HG03045 (cell line): ENCODE measurements around the gene VEGFB.

ENCODE experiments used
- ATAC-seq: cut with Tn5 transposase; IDR thresholded peaks from one replicate; pipeline ENCODE4 v1.9.1; 2021; ENCODE audit warnings: mild to moderate bottlenecking, moderate library complexity; ENCODE audit not compliant: unreplicated experiment

VEGFB gene, protein sequence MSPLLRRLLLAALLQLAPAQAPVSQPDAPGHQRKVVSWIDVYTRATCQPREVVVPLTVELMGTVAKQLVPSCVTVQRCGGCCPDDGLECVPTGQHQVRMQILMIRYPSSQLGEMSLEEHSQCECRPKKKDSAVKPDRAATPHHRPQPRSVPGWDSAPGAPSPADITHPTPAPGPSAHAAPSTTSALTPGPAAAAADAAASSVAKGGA

DNA sequence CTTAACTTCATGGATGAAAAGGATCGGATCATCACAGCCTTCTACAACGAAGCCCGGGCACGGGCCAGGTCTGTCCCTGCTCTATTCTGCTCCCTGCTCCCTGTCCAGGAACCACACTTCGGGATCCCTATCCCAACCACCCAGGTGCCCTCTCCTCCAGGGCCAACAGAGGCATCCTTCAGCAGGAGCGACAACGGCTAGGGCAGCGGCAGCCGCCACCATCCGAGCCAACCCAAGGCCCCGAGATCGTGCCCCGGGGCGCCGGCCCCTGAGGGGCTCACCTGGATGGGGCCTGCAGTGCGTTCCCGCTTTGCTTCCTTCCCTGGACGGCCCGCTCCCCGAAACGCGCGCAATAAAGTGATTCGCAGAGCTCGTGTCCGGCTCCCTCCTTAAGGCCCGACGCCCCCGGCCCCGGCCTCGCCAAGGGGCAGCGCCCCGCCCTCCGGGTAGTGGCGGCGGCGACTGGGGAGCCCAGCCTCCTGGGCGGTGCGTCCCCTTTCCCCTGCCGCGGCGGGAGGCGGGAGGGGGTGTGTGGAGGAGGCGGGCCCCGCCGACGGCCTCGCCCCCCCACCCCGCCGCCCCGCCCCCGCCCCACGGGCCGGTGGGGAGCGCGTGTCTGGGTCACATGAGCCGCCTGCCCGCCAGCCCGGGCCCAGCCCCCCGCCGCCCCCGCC lies at the start of gene VEGFB:
TSS of gene VEGFB (plus strand) at position 672 of the 674 bp plus-strand sequence. CDS start 250 bp downstream, outside the sequence.
- peak; percentile 41 for ATAC-seq

DNA sequence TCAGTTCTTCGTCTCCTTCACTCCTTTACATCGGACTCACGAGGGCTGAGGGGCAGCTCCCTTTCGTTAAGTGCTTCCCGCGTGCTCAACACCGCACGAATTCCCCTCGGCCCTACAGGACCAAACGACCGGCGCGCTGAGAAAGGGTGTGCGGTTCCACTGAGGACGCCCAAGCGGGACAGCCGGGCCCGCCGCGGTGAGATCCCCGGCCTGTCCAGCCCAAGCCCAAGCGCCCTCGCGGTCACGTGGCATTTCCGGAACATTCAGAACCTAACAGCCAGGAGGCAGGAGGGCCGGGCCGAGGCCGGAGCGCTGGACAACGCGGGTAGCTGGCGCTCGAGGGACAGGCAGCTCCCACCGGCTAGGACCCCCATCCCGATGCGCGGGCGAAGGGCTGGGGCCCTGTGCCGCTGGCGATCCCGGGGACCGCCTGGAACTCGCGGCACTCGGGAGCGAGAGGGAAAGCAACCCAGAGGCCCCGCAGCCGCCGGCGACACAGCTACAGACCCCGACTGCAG lies 49.1 kb upstream of the VEGFB start:
- ATAC-seq, result peak; percentile 21

DNA sequence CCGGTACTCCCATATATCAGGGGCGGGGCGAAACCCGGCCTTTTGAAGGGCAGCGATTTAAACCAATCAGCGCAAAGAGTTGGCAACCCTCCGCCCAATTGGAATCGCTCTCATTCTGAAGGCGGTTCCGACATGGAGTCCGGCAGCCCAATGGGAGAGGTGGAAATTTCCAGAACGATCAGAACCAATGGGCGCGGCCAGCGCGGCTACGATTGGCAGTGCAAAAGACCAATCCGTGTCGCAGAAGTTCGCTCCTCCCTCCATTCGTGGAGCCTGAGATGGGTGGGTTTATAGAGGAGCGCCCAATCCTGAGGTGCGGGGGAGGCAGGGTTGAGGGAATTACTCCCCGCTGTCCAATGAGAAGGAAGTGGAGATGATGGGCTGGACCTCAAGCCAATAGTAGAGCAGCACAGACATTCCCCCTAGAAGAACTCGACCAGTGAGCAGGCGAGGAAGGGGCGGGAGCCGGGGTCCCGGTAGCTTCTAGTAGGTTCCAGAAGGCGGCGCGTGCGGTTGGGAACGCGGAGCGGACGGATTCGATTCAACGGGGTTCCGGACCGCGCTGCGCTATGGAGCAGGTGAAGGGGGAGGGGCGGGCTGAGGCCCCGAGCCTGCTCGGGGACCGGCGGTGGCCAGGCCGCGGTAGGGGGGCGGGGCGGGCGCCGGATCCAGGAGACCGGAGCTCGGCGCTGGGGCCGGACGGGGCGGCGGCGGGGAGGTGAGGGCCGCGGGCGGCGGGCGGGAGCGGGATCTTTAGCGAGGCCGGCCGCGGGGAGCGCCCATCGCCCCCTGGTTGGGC lies 48.5 kb upstream of the VEGFB start, which contains the start of gene STIP1:
TSS of gene STIP1 (plus strand) at position 479 of the 799 bp plus-strand sequence. CDS start at position 570, 91 bp downstream.
- peak; percentile 84 for ATAC-seq

DNA sequence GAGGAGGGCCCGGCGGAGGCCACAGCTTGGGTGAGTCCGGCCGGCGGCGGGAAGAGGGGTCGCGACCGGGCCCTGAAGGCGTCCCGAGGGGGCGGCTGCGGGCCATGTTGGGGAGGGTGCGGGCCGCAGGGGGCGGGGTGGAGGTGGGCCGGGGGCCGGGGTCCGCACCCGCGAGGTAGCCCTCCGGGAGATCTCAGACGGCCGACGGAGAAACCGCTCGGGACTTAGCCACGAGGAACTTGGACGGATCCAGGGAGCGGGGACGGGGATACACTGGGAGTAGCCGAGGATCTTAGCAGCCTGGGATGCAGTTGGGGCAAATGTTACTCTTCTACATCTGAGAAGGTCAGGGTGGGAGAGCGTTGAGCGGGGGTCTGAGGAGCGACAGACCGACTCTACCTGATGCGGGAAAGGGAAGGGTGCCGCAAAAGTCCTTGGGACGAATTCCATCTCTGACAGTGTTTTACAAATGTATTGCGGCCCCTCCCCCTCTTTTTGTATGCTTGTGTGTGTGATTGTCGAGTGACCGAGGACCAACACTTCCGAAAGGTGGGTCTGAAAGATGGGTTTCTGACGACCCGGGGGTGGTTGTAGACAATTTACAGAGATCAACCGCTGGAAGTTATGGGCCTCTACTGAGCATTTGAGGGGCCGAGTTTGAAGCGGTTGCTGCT lies 47.8 kb upstream of the VEGFB start:
- peak; percentile 2 for ATAC-seq

DNA sequence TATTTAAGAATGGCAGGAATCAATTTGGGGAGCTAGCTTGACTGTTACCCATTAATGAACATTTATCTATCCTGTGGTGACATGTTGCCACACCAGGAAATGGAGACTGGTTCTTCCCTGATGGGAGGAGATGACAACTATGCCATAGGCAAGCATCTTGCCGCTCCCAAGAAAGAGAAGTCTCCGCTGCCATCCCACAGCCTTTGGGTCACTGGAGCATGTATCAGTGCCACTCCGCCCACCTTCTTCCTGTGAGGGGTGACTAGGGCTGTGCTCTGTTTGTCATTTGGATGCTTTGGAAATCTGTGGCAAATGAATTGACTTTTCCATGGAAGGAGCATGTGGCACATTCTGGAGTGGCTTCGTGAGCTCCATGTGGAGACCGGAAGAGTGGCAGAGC lies 42.0 kb upstream of the VEGFB start:
- ATAC-seq, result no peak

DNA sequence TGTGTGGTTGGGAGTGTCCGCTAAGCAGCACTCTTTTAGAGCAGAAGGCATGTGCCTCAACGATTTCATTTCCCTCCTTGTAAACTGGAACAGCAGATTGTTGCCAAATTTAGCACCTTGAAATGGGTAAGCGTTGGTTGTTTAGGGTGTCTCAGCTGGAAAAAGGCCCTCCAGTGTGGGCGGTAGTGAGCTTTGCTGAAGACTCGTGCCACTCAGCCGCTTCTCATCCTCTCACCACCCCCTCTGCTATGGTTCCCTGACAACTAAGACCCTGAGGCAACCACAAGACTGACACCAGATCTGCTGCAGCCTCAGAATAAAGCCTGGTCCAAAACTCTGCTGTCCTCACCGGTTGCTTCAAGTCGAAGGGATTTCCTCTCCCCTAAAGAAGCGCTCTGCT lies 37.8 kb upstream of the VEGFB start:
- no peak for ATAC-seq

DNA sequence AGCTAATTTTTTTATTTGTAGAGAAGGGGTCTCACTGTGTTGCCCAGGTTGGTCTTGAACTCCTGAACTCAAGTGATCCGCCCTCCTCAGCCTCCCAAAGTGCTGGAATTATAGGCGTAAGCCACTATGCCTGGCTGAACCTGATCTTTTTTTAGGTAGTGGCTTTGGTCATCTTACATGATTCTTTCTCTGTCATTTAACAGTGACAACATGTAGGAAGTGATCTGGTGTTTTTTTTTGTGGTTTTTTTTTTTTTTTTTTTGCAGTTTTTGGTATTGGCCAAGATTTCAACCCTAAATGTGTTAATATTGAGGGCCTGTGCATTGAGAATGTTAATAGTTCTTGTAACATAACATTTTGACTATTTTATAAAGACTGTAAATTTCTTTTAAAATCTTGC lies 35.9 kb upstream of the VEGFB start:
- no peak for ATAC-seq

DNA sequence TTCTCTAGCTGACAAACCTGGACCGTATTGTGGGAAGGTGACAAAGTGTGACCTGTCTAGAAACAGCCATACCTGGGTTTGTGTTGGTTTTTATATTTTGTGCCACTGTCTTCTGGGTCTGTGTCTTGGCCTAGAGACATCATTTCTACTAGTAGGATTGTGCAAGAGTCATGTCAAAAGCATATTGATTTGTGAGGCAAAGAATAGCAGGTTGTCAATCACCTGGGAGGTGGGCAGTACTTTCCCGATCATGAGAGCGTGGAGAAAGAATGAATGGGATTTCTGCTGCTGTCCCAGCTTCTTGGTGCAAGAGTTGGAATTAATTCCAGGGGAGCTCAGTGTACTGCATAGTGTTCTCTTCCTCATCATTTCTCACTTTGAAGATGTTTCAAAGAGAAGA lies 32.8 kb upstream of the VEGFB start:
- ATAC-seq, result no peak

DNA sequence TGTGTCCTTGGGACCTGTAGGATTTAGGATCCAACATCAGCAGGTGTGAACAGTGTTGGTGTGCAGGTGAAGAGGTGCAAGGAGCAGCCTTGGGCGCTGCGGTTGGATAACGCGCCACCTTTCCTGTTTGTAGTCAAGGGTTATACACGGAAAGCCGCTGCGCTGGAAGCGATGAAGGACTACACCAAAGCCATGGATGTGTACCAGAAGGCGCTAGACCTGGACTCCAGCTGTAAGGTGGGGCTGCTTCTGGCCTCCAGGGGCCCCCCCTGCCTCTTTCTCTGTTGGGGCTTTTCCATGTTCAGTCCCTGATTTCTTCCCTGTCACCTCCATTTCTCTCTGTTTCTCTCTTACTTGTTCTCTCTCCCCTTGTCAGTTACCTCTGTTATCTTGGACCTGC lies 31.4 kb upstream of the VEGFB start:
- ATAC-seq, result no peak

DNA sequence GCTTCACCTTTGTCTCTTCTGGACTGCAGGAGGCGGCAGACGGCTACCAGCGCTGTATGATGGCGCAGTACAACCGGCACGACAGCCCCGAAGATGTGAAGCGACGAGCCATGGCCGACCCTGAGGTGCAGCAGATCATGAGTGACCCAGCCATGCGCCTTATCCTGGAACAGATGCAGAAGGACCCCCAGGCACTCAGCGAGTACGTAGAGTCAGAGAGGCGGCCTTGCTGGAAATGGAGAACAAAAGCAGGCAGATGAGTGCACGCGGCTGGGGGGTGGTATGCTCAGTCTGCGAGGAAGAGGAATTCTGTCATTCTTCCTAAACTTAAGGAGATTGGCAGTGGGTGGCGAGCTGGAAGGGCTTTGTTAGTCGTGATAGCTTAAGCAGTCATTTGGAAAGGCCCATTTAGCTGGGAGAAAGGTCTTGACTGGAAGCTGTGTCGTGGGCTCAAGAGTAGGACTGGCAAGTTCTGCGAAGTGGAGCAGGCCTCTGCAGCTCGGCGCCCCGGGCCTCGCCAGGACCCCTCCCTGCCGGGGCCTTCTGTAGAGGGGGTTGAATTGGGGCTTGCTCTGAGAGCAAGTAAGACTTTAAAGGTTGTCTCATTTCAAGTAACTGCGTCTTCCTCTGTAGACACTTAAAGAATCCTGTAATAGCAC lies 30.8 kb upstream of the VEGFB start:
- ATAC-seq, result no peak

DNA sequence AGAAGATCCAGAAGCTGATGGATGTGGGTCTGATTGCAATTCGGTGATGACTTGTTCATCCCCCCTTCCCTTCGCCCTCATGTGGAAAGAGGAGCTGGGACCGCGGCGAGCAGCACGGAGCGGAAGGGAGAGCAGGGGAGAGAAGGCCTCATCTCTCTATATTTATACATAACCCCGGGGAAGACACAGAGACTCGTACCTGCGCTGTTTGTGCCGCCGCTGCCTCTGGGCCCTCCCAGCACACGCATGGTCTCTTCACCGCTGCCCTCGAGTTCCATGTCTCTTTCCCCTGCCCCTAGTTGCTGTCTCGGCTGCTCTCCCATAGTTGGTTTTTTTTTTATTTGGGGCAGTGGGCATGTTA lies 30.3 kb upstream of the VEGFB start:
- no peak for ATAC-seq

DNA sequence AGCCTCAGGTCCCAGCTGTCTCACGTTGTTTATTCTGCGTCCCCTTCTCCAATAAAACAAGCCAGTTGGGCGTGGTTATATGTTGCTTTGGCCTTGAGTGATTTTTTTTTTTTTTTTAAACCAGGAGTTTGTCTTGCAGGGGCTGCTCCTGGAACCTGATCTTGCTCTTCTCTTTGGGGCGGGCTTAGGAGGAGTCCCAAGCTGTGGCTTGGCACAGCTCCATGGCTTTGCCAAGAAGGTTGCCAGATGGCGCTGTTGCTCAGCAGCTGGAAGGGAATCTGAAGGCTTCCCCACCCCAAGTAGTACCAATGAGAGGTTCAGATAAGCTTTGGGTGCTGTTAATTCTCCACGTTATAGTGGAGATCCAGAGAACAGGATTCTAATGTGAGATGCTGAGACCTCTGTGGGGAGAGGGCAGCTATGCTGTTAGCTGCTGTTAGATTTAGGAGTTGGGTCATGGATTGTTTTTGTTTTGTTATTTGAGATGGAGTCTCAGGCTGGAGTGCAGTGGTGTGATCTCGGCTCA lies 29.9 kb upstream of the VEGFB start:
- no peak for ATAC-seq

DNA sequence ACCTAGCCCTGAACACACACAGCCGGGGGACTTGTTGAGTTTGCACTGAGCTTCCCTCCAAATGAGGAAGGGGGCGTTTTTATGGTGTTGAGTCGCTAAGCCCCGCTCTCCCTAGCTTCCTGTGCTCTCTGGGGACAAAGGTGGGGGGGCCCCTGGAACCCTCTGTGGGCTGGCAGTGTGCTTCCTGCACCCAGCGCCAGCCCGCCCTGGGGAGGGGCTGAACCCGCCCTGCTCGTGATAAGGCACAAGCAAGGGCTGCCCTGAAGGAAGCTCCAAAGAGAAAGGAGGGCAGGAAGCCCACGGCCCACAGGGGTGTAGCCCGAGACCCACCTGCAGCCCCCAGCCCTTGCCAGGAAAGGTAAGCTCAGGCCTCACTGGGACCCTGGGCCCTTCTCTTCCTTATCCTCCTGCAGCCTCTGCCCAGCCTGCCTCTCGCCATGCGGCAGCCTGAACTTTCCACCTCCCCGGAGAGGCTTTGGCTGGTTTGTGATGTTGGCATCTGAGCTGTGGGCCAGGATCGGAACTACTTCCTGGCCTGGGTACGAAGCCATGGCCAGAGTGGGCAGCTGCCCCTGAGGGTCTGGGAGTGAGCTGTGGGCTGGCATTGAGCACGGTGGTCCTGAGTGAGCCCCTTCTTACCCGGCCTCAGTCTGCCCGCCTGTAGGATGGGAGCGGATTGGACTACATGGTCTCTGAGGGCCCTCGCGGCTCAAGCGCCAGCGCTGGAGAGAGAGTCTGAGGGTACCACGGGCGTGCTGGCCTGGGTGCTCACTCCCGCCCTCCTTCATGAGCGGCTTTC lies 27.7 kb upstream of the VEGFB start, which contains the start of gene FERMT3:
TSS of gene FERMT3 (plus strand) at position 265 of the 799 bp plus-strand sequence. CDS start 644 bp downstream, outside the sequence.
- ATAC-seq, result no peak

DNA sequence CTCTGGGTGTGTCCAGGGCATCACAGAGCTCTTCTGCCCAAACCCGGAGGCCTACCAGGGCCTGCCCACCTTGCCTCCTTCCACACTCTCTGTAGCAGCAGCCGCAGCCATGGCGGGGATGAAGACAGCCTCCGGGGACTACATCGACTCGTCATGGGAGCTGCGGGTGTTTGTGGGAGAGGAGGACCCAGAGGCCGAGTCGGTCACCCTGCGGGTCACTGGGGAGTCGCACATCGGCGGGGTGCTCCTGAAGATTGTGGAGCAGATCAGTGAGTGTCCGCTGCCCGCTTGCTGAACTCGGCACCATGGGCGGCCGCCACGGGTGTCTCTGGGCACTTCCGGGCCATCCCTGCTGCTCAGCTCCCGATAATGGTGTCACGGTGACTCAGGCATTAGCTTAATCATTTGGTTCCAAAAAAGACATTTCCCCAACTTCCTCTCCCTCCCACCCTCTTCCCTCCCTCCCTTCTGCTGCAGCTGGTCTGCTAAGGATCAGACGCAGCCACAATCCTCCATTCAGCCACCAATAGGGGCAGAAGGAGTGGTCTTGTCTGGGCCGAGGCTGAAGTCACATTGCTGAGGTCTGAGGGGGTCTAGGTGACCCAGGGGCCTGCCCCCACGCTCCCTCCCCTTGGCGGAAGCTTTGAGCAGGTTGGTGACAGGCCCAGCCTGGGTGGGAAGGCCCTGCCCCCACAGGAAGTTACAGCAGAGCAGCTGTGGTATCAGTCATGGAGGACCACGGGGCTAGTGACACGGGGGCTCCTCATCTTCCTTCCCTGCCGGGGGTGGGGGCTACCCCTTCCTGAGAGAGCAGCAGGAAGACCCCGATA lies 26.9 kb upstream of the VEGFB start:
- ATAC-seq, result peak; percentile 42

DNA sequence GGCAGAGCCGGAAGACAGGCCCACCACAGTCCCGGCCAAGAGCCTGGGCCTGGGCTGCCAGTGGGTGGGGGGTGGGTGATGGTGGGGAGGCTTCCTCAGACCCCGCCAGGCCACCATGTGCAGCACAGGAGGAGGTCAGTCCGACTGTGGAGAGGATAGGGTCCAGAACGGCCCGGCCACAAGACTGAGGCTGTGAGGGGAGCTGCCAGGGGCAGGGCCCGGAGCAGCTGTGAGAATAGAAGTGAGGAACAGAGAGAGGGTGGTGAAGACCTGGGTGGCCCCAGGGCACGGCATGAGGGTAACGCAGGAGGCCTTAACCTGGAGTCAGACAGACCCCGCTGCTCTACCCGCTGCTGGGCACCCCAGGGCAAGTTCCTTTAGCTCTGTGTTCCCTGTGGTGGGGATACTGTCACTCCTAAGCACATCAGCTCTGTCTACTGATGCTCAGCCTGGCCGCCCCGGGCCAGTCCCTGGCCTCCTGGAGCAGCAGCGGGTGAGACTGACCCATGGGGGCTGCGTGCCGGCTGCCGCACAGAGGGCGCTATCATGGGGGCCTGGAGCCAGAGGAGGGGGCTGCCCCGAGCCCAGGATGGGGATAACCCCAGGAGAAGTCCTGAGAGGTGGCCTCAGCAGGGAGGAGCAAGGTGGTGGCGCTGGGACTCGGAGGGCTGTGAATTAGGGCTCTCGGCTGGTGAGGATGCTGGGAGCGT lies 26.1 kb upstream of the VEGFB start:
- no peak for ATAC-seq

DNA sequence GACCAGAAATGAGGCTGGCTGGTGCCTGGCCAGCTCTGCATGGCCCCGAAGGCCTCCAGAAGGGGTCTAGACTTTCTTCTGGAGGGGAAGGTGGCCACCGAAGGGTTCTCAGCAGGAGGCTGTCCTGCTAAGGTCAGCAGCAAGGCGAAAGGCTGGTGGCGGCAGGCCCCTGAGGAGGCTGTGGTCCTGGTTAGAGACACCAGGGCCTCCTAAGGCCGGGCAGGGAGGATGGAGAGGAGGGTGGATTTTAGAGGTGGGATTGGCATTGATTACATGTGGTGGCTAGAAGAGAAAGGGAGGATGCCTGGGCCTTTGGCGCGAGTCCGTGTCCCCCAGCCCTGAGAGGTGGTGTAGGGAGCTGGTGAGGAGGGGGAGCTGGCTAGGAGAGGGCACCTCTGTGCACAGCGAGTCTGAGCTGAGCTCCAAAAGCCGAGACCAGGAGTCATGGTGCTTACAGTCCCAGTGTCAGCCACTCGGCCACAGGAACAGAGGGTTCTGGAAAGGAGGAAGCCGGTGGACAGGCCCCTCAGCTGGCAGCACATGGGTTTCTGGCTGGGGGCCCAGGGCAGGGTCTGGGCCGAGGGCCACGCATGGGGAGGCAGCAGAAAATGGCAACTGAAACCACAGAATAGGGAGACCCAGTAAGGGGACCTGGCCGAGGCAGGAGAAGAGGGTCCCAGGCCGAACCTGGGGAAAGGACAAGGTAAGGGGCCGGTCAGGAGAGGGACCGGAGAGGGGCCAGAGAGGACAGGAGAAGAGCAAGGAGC lies 25.4 kb upstream of the VEGFB start:
- no peak for ATAC-seq

DNA sequence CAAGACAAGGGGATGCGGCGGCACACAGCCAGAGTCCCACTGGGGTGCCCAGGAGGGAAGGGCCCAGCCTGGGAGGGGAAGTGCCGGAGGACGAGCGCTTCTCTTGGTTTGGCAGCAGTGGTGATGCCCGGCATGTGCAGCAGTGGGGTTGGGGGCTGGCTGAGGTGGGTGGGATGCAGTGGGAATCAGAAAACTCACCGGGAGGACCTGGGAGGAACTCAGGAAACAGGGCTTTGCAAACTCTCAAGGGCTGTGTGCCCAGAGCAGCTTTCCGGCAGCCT lies 24.9 kb upstream of the VEGFB start:
- ATAC-seq, result no peak
